Hepatocyte (in vitro differentiated cells): ENCODE measurements around the gene CBLL1. TPM values are rescaled to one million over a fixed set of nuclear protein-coding genes. Genes with fewer than 3 reads are reported as not detected.

Experiments used
- DNase-seq: peaks from one replicate; pipeline ENCODE4 v3.0.0-alpha.2; 2016; ENCODE audit warnings: low spot score
- H2AFZ ChIP-seq: fragments of 200-600 bp; sonication (generic); 2 replicates; pipeline ENCODE4 v1.6.0; 2016; ENCODE audit warnings: antibody characterized with exemption, mild to moderate bottlenecking
- H3K27ac ChIP-seq: fragments of 200-600 bp; sonication (generic); 2 replicates; pipeline ENCODE4 v1.5.1; 2016; ENCODE audit warnings: mild to moderate bottlenecking
- H3K27me3 ChIP-seq: fragments of 200-600 bp; sonication (generic); 2 replicates; pipeline ENCODE4 v1.6.1; 2016
- H3K36me3 ChIP-seq: fragments of 200-600 bp; sonication (generic); replicated peaks from 2 replicates; pipeline ENCODE4 v1.5.1; 2016; ENCODE audit warnings: low read depth; ENCODE audit not compliant: insufficient read depth
- H3K4me1 ChIP-seq: fragments of 200-600 bp; sonication (generic); 2 replicates; pipeline ENCODE4 v1.5.1; 2016; ENCODE audit warnings: mild to moderate bottlenecking, moderate library complexity; ENCODE audit not compliant: insufficient read depth
- H3K4me2 ChIP-seq: fragments of 200-600 bp; sonication (generic); 2 replicates; pipeline ENCODE4 v1.6.0; 2016
- H3K4me3 ChIP-seq: fragments of 200-600 bp; sonication (generic); 2 replicates; pipeline ENCODE4 v1.5.1; 2016; ENCODE audit warnings: mild to moderate bottlenecking
- H3K79me2 ChIP-seq: fragments of 200-600 bp; sonication (generic); 2 replicates; pipeline ENCODE4 v1.6.0; 2017; ENCODE audit warnings: mild to moderate bottlenecking
- H3K9me2 ChIP-seq: fragments of 200-600 bp; sonication (generic); replicated peaks from 2 replicates; pipeline ENCODE4 v1.6.0; 2017; ENCODE audit warnings: mild to moderate bottlenecking; ENCODE audit not compliant: insufficient read depth
- H3K9me3 ChIP-seq: fragments of 200-600 bp; sonication (generic); 2 replicates; pipeline ENCODE4 v1.5.1; 2016; ENCODE audit warnings: low read depth, mild to moderate bottlenecking
- H4K20me1 ChIP-seq: fragments of 200-600 bp; sonication (generic); 2 replicates; pipeline ENCODE4 v1.6.0; 2016; ENCODE audit warnings: mild to moderate bottlenecking; ENCODE audit not compliant: insufficient read depth, poor library complexity, severe bottlenecking
- CTCF ChIP-seq: fragments of 200-600 bp; sonication (generic); IDR thresholded peaks from 2 replicates; pipeline ENCODE4 v1.5.1; 2016; ENCODE audit warnings: antibody characterized with exemption, mild to moderate bottlenecking; ENCODE audit not compliant: poor library complexity
- EZH2 ChIP-seq: fragments of 200-600 bp; sonication (generic); IDR thresholded peaks from 2 replicates; pipeline ENCODE4 v1.6.1; 2016; ENCODE audit warnings: antibody characterized with exemption, mild to moderate bottlenecking, borderline replicate concordance
- EZH2phosphoT487 ChIP-seq: fragments of 200-600 bp; sonication (generic); IDR thresholded peaks from one replicate; pipeline ENCODE4 v1.6.1; 2018; ENCODE audit warnings: antibody characterized with exemption, mild to moderate bottlenecking, low read depth, moderate library complexity; ENCODE audit not compliant: unreplicated experiment, severe bottlenecking
- WGBS: methylation state at CpG from one replicate; pipeline ENCODE4 v1.1.6; 2016; ENCODE audit warnings: low lambda C conversion rate; ENCODE audit errors: missing lambda C conversion rate; 5-methylcytosine and 5-hydroxymethylcytosine counted together
- polyA plus RNA-seq: library from polyadenylated mRNA; unstranded; fragments of >200 nt; fragmentation: Nextera tagmentation; extraction: Ambion mirVana; gene quantifications from 2 replicates; pipeline ENCODE4 v1.2.1, GENCODE V29; 2016
- total RNA-seq: library from RNA; depleted of rRNA; stranded (reverse); fragments of >200 nt; gene quantifications from 2 replicates; pipeline ENCODE4 v1.2.3, GENCODE V29; 2014

The CBLL1 gene
- total and polyA plus RNA-seq, 2 experiments from 2014 or later: 12.5 to 18.6 TPM

- H3K79me2 ChIP-seq: no peaks in the 10 kb centered on the region
- no peaks in the 10 kb centered on the region for H3K4me1 ChIP-seq
- H3K4me3 ChIP-seq: no peak overlapping the region
- H3K27ac ChIP-seq: no peak overlapping the region
- no peaks in the 10 kb centered on the region for H3K27me3 ChIP-seq
- no peaks in the 10 kb centered on the region for H3K9me2 ChIP-seq
- no peak overlapping the region for H2AFZ ChIP-seq
- H4K20me1 ChIP-seq: no peaks in the 10 kb centered on the region
- H3K4me2 ChIP-seq: no peak overlapping the region
- no peaks in the 10 kb centered on the region for H3K36me3 ChIP-seq
- DNase-seq: no peak
- no peaks in the 10 kb centered on the region for H3K9me3 ChIP-seq
- 80% methylated on average over 1 of the region's 1 CpG for WGBS
- TF ChIP-seq CTCF: no peak
These were observed 31.0 kb upstream of the CBLL1 start for GRCh38 chr7:107712896-107713295.

GRCh38 chr7:107715531-107715930 is 28.4 kb upstream of the CBLL1 start:
- Histone ChIP-seq H3K9me3 (no peaks in the 10 kb centered on the region), H3K79me2 (no peaks in the 10 kb centered on the region), H3K27me3 (no peaks in the 10 kb centered on the region), H3K36me3 (no peaks in the 10 kb centered on the region), H3K4me3 (no peak overlapping the region), H3K27ac (no peak overlapping the region), H3K4me1 (no peaks in the 10 kb centered on the region), H3K4me2 (no peak overlapping the region), H2AFZ (no peak overlapping the region), H3K9me2 (no peaks in the 10 kb centered on the region), H4K20me1 (no peaks in the 10 kb centered on the region)
- DNase-seq: no peak
- WGBS: 86% methylated on average over 6 of the region's 6 CpGs
- TF ChIP-seq EZH2: no peak
- TF ChIP-seq CTCF: no peak
- TF ChIP-seq EZH2phosphoT487: no peak

- Histone ChIP-seq H3K4me1 (no peaks in the 10 kb centered on the region), H3K9me2 (no peaks in the 10 kb centered on the region), H2AFZ (no peak overlapping the region), H3K36me3 (no peaks in the 10 kb centered on the region), H3K9me3 (no peaks in the 10 kb centered on the region), H3K79me2 (no peaks in the 10 kb centered on the region), H4K20me1 (no peaks in the 10 kb centered on the region), H3K27me3 (no peaks in the 10 kb centered on the region), H3K4me3 (no peak overlapping the region), H3K4me2 (no peak overlapping the region), H3K27ac (no peak overlapping the region)
- DNase-seq: no peak
- TF ChIP-seq EZH2 (no peak), CTCF (no peak), EZH2phosphoT487 (no peak)
- 90% methylated on average over 4 of the region's 4 CpGs for WGBS
These were observed 25.3 kb upstream of the CBLL1 start for GRCh38 chr7:107718456-107719193.

- TF ChIP-seq CTCF (no peak), EZH2 (no peak), EZH2phosphoT487 (no peak)
- no peaks in the 10 kb centered on the region for H3K79me2 ChIP-seq
- H3K9me2 ChIP-seq: no peaks in the 10 kb centered on the region
- H3K4me1 ChIP-seq: no peaks in the 10 kb centered on the region
- H2AFZ ChIP-seq: no peak overlapping the region
- no peak overlapping the region for H3K27ac ChIP-seq
- DNase-seq: no peak
- H3K9me3 ChIP-seq: no peaks in the 10 kb centered on the region
- H3K36me3 ChIP-seq: no peaks in the 10 kb centered on the region
- H4K20me1 ChIP-seq: no peaks in the 10 kb centered on the region
- H3K4me3 ChIP-seq: no peak overlapping the region
- no peak overlapping the region for H3K4me2 ChIP-seq
- H3K27me3 ChIP-seq: no peaks in the 10 kb centered on the region
- WGBS: 67% methylated on average over 1 of the region's 1 CpG
These were observed 22.7 kb upstream of the CBLL1 start for GRCh38 chr7:107721286-107721685.
